Breast epithelium (tissue), 3 donors: Measurements from ENCODE around the gene CTDSP2.

ENCODE experiments used
- CTCF ChIP-seq, 3 donors: fragments of 450-650 bp; IDR thresholded peaks; one replicate each; pipeline ENCODE4 v1.5.1; 2016 to 2017; ENCODE audit warnings: antibody characterized with exemption in 3 of 3, mild to moderate bottlenecking in 3 of 3, moderate library complexity in 3 of 3
- POLR2A ChIP-seq: fragments of 450-650 bp; IDR thresholded peaks from one replicate; pipeline ENCODE4 v1.6.1; 2016; ENCODE audit warnings: antibody characterized with exemption, mild to moderate bottlenecking, moderate library complexity

GRCh38 chr12:57781801-57782200 is 64.7 kb downstream of the CTDSP2 start:
- TF ChIP-seq CTCF (IDR thresholded peaks at IDR 0.05) (no peak), POLR2A (no peak)
